ENCODE results near the gene CLCN4.

Gene CLCN4

GRCh38 chrX:10152086-10152485 is 4.7 kb upstream of the CLCN4 start:
- Histone ChIP-seq H3K4me2 (ENCODE audit: low read depth, low read length, poor library complexity, severe bottlenecking) (no peak overlapping the region), H3K9ac (ENCODE audit: low read depth, low read length, poor library complexity, severe bottlenecking) (no peak overlapping the region), H3K9me3 (ENCODE audit: insufficient read depth, low read depth, low read length) (no peaks in the 10 kb centered on the region), H3F3A (ENCODE audit: low read depth) (no peaks in the 10 kb centered on the region), H2AFZ (ENCODE audit: low read length) (no peak overlapping the region), H3K4me1 (ENCODE audit: insufficient read depth, low read length, poor library complexity, severe bottlenecking) (no peaks in the 10 kb centered on the region), H3K79me2 (ENCODE audit: insufficient read depth, low read length) (no peaks in the 10 kb centered on the region), H3K4me3 (ENCODE audit: low read length, poor library complexity, severe bottlenecking) (no peak overlapping the region), H3K27me3 (ENCODE audit: insufficient read depth, low read length, poor library complexity, severe bottlenecking) (no peaks in the 10 kb centered on the region), H4K20me1 (ENCODE audit: insufficient read depth, low read length, poor library complexity, severe bottlenecking) (no peaks in the 10 kb centered on the region), H3K9me2 (replicated peaks; ENCODE audit: low read depth, low read length) (no peaks in the 10 kb centered on the region), H3K36me3 (ENCODE audit: insufficient read depth, low read length) (no peaks in the 10 kb centered on the region)
- TF ChIP-seq CTCF (conservative IDR thresholded peaks at IDR 0.05; ENCODE audit: low read length): no peak
- no peak for TF ChIP-seq EZH2phosphoT487 (IDR thresholded peaks at IDR 0.05; ENCODE audit: borderline replicate concordance)

DNA sequence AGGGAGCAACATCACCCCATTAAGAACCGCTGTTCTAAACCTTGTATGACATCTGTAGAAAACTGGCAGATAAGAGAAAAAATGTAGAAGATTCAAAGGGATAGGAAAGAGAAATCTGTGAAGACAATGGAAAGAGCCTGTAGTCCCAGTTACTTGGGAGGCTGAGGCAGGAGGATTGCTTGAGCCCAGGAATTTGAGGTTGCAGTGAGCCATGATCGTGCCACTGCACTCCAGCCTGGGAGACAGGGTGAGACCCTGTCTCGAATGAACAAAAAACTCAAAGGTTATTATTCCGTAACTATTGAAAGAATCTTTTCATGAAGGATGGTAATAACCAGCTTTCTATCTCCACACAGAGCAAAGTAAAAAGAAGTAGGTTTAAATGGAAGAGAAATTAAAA is 1.6 kb upstream of the CLCN4 start:
- Histone ChIP-seq H3K9me3 (ENCODE audit: insufficient read depth, low read depth, low read length) (no peaks in the 10 kb centered on the region), H3K79me2 (ENCODE audit: insufficient read depth, low read length) (no peaks in the 10 kb centered on the region), H3K36me3 (ENCODE audit: insufficient read depth, low read length) (no peaks in the 10 kb centered on the region), H3K27me3 (ENCODE audit: insufficient read depth, low read length, poor library complexity, severe bottlenecking) (no peaks in the 10 kb centered on the region), H3K9me2 (replicated peaks; ENCODE audit: low read depth, low read length) (no peaks in the 10 kb centered on the region), H3K4me2 (ENCODE audit: low read depth, low read length, poor library complexity, severe bottlenecking) (no peak overlapping the region), H3K4me1 (ENCODE audit: insufficient read depth, low read length, poor library complexity, severe bottlenecking) (no peaks in the 10 kb centered on the region), H2AFZ (ENCODE audit: low read length) (no peak overlapping the region), H3F3A (ENCODE audit: low read depth) (no peaks in the 10 kb centered on the region), H3K9ac (ENCODE audit: low read depth, low read length, poor library complexity, severe bottlenecking) (no peak overlapping the region), H3K4me3 (ENCODE audit: low read length, poor library complexity, severe bottlenecking) (no peak overlapping the region), H4K20me1 (ENCODE audit: insufficient read depth, low read length, poor library complexity, severe bottlenecking) (no peaks in the 10 kb centered on the region)
- TF ChIP-seq CTCF (conservative IDR thresholded peaks at IDR 0.05; ENCODE audit: low read length) (no peak), EZH2phosphoT487 (IDR thresholded peaks at IDR 0.05; ENCODE audit: borderline replicate concordance) (no peak)

DNA sequence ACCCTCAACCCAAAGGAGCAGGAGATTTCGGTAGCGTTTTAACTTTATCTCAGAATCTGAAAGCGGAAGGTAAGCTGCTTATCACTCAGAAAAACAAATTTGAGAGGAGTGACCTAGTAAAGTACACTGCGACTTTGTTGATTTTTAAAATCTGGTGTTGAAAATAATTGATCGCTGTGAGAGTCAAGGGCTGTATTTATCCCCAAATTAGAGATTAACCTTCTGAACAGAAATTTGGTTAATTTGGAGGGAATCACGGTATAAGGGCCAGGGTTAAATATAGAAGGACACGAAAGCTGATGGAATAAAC is 212 bp downstream of the CLCN4 start:
- H3K4me2 ChIP-seq (ENCODE audit: low read depth, low read length, poor library complexity, severe bottlenecking): no peak overlapping the region

More for the DNA sequence above, 212 bp downstream of the CLCN4 start:
- Histone ChIP-seq H3F3A (ENCODE audit: low read depth) (no peaks in the 10 kb centered on the region), H4K20me1 (ENCODE audit: insufficient read depth, low read length, poor library complexity, severe bottlenecking) (no peaks in the 10 kb centered on the region), H3K9ac (ENCODE audit: low read depth, low read length, poor library complexity, severe bottlenecking) (no peak overlapping the region), H3K9me2 (replicated peaks; ENCODE audit: low read depth, low read length) (no peaks in the 10 kb centered on the region), H2AFZ (ENCODE audit: low read length) (no peak overlapping the region), H3K36me3 (ENCODE audit: insufficient read depth, low read length) (no peaks in the 10 kb centered on the region), H3K79me2 (ENCODE audit: insufficient read depth, low read length) (no peaks in the 10 kb centered on the region), H3K4me3 (ENCODE audit: low read length, poor library complexity, severe bottlenecking) (no peak overlapping the region), H3K4me1 (ENCODE audit: insufficient read depth, low read length, poor library complexity, severe bottlenecking) (no peaks in the 10 kb centered on the region), H3K27me3 (ENCODE audit: insufficient read depth, low read length, poor library complexity, severe bottlenecking) (no peaks in the 10 kb centered on the region), H3K9me3 (ENCODE audit: insufficient read depth, low read depth, low read length) (no peaks in the 10 kb centered on the region)
- no peak for TF ChIP-seq CTCF (conservative IDR thresholded peaks at IDR 0.05; ENCODE audit: low read length)
- no peak for TF ChIP-seq EZH2phosphoT487 (IDR thresholded peaks at IDR 0.05; ENCODE audit: borderline replicate concordance)
